ENCODE results near the gene SHANK1.

SHANK1 gene

DNA sequence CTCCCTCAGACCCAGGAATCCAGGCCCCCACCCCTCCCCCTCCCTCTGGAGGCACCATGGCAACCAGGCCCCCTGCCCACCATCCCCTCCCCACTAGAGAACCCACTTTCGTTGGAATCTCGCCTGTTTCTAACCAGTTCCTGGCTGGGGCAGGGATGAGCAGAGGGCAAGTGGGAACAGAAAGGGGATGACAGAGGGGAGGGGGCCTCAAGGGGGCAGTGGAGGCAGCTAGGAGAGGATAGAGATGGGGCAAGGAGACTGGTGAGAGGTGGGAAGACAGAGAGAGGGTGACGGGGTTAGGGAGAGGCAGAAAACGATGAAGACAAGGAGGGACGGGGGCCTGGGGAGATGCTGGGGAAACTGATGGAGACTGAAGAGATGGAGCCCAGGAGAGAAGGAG is 70.9 kb downstream of the SHANK1 start:
- Histone ChIP-seq H3K4me3 (replicated peaks; ENCODE audit: insufficient read depth, low read length) (no peak overlapping the region), H3K27me3 (ENCODE audit: insufficient read depth, poor library complexity, severe bottlenecking) (no peaks in the 10 kb centered on the region), H3K27ac (replicated peaks) (no peak overlapping the region)
- no peak for DNase-seq (ENCODE audit: low read depth in 1 of 2, low spot score in 1 of 2)
- TF ChIP-seq, protein P1, sequence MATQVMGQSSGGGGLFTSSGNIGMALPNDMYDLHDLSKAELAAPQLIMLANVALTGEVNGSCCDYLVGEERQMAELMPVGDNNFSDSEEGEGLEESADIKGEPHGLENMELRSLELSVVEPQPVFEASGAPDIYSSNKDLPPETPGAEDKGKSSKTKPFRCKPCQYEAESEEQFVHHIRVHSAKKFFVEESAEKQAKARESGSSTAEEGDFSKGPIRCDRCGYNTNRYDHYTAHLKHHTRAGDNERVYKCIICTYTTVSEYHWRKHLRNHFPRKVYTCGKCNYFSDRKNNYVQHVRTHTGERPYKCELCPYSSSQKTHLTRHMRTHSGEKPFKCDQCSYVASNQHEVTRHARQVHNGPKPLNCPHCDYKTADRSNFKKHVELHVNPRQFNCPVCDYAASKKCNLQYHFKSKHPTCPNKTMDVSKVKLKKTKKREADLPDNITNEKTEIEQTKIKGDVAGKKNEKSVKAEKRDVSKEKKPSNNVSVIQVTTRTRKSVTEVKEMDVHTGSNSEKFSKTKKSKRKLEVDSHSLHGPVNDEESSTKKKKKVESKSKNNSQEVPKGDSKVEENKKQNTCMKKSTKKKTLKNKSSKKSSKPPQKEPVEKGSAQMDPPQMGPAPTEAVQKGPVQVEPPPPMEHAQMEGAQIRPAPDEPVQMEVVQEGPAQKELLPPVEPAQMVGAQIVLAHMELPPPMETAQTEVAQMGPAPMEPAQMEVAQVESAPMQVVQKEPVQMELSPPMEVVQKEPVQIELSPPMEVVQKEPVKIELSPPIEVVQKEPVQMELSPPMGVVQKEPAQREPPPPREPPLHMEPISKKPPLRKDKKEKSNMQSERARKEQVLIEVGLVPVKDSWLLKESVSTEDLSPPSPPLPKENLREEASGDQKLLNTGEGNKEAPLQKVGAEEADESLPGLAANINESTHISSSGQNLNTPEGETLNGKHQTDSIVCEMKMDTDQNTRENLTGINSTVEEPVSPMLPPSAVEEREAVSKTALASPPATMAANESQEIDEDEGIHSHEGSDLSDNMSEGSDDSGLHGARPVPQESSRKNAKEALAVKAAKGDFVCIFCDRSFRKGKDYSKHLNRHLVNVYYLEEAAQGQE (IDR thresholded peaks at IDR 0.05; ENCODE audit: insufficient replicate concordance, low read depth): no peak
- TF ChIP-seq GABPA (IDR thresholded peaks at IDR 0.05; ENCODE audit: low read depth) (no peak), POLR2AphosphoS5 (IDR thresholded peaks at IDR 0.05; ENCODE audit: low read depth) (no peak), SPI1 (IDR thresholded peaks at IDR 0.05; ENCODE audit: borderline replicate concordance, low read depth) (no peak)
- TF ChIP-seq, protein P2, sequence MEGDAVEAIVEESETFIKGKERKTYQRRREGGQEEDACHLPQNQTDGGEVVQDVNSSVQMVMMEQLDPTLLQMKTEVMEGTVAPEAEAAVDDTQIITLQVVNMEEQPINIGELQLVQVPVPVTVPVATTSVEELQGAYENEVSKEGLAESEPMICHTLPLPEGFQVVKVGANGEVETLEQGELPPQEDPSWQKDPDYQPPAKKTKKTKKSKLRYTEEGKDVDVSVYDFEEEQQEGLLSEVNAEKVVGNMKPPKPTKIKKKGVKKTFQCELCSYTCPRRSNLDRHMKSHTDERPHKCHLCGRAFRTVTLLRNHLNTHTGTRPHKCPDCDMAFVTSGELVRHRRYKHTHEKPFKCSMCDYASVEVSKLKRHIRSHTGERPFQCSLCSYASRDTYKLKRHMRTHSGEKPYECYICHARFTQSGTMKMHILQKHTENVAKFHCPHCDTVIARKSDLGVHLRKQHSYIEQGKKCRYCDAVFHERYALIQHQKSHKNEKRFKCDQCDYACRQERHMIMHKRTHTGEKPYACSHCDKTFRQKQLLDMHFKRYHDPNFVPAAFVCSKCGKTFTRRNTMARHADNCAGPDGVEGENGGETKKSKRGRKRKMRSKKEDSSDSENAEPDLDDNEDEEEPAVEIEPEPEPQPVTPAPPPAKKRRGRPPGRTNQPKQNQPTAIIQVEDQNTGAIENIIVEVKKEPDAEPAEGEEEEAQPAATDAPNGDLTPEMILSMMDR (IDR thresholded peaks at IDR 0.05; ENCODE audit: insufficient read depth, low read length): no peak

DNA sequence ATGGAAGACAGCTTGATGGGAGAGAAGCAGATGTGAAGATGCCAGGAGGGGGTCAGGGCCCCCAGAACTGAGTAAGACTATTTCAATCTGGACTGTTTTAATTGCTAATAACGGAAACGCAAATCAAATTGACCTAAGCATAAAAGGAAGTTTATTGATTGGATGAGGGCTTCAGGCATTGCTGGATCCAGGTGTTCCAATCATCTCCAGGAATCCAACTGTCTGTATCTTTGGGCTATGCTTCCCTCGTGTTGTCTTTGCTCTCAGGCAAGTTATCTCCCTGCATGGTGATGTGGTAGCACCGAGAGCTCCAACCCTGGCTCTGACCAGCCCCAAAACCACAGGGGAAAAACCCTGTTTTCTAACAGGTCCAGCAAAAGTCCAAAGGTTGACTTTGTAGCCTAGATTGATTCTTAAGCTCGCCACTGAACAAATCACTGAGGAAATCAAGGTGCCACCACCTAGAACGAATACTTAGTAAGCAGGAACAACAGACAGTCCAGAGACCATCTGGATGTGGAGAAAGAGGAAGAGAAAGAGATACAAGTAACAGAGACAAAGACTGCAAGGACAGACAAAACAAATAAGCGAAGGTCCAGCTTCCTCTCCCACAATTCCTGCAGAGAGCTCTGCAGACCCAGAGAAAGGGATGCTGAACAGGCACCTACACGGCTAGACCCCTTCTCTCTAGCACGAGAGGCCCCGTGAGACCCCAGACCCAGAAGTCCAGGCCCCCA is 71.6 kb downstream of the SHANK1 start:
- Histone ChIP-seq H3K27ac (replicated peaks) (no peak overlapping the region), H3K27me3 (ENCODE audit: insufficient read depth, poor library complexity, severe bottlenecking) (no peaks in the 10 kb centered on the region), H3K4me3 (replicated peaks; ENCODE audit: insufficient read depth, low read length) (no peak overlapping the region)
- DNase-seq (ENCODE audit: low read depth in 1 of 2, low spot score in 1 of 2): no peak
- TF ChIP-seq SPI1 (IDR thresholded peaks at IDR 0.05; ENCODE audit: borderline replicate concordance, low read depth) (no peak), POLR2AphosphoS5 (IDR thresholded peaks at IDR 0.05; ENCODE audit: low read depth) (no peak), GABPA (IDR thresholded peaks at IDR 0.05; ENCODE audit: low read depth) (no peak)
- TF ChIP-seq, protein P2 (IDR thresholded peaks at IDR 0.05; ENCODE audit: insufficient read depth, low read length): no peak
- TF ChIP-seq, protein P1 (IDR thresholded peaks at IDR 0.05; ENCODE audit: insufficient replicate concordance, low read depth): no peak

DNA sequence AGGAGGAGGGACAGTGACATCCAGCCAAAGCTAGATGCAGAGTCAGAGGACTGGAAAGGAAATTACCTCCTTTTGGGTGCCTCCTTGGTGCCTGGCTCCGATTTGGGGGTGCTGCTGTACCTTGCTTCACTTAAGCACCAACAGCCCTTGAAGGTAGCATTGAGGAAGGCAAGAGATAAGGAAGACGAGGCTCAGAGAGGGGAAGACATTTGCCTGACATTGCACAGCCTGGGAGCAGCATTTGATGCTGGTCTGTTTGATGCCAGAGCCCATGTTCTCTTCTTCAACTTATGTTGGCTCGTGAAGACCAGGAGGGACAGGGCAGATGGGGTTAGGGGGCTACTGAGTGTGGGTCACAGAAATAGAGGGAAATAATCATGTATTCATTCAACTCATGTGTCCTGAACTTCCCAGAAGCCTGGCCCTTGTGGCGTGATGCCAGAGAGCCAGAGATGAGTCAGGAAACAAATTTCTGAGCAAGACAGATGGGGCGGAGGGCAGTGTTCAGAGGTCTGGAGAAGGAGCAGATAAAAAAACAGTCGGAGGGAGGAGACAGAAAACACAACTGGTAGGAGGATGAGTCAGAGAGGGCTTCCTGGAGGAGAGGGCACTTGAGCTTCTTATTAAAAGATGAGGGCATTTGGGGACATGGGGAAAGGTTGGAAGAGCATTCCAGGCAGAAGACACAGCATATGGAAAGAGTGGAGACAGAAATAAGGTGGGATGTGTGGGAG is 73.4 kb downstream of the SHANK1 start:
- no peak for DNase-seq (ENCODE audit: low read depth in 1 of 2, low spot score in 1 of 2)
- Histone ChIP-seq H3K27me3 (ENCODE audit: insufficient read depth, poor library complexity, severe bottlenecking) (no peaks in the 10 kb centered on the region), H3K4me3 (replicated peaks; ENCODE audit: insufficient read depth, low read length) (no peak overlapping the region), H3K27ac (replicated peaks) (no peak overlapping the region)
- no peak for TF ChIP-seq SPI1 (IDR thresholded peaks at IDR 0.05; ENCODE audit: borderline replicate concordance, low read depth)
- no peak for TF ChIP-seq POLR2AphosphoS5 (IDR thresholded peaks at IDR 0.05; ENCODE audit: low read depth)
- TF ChIP-seq, protein P2 (IDR thresholded peaks at IDR 0.05; ENCODE audit: insufficient read depth, low read length): no peak
- TF ChIP-seq, protein P1 (IDR thresholded peaks at IDR 0.05; ENCODE audit: insufficient replicate concordance, low read depth): no peak
- no peak for TF ChIP-seq GABPA (IDR thresholded peaks at IDR 0.05; ENCODE audit: low read depth)

Data from HL-60 (cell line).